Measurements from ENCODE around the gene MIR17HG. TPM values are rescaled to one million over a fixed set of nuclear protein-coding genes. Genes with fewer than 3 reads are reported as not detected.
A peak's percentile ranks its signal among the peaks of the same experiment; 100 is the strongest.

Gene MIR17HG
- total and polyA plus RNA-seq, 11 donors: 0.22 to 2.4 (median 1.1) TPM

- ATAC-seq: peak in 1 of 4 donors; percentile 12
- WGBS, 4 donors: 17 to 49% (median 24%) methylated on average over 17 to 44 of the region's 44 CpGs
- intact Hi-C loops (cut with DNase I): loop anchor here in 1 of 10 donors (5.0 kb wide), 1 partner anchor 323 kb away; no protein-coding TSS in a partner anchor
- DNase-seq: peak in 2 of 5 donors; percentile 25 to 59
- peaks cover 5 to 70% (median 18%) of the 10 kb centered on the region in 9 donors for H3K27me3 ChIP-seq
- TF ChIP-seq POLR2A (IDR thresholded peaks at IDR 0.05) (no peak), CTCF (IDR thresholded peaks at IDR 0.05) (no peak)
- no peak overlapping the region for H3K27ac ChIP-seq
- H3K4me1 ChIP-seq: peaks cover 0 to 20% (median 12%) of the 10 kb centered on the region in 12 donors
- H3K36me3 ChIP-seq: no peaks in the 10 kb centered on the region
- H3K4me3 ChIP-seq: peak overlapping the region; percentile 30 to 64 (median 51)
- no peaks in the 10 kb centered on the region for H3K9me3 ChIP-seq
Measured at GRCh38 chr13:91399189-91400062, 51.9 kb downstream of the MIR17HG start.

- no peak for TF ChIP-seq POLR2A (IDR thresholded peaks at IDR 0.05)
- no peak for TF ChIP-seq CTCF (IDR thresholded peaks at IDR 0.05)
- H3K36me3 ChIP-seq: no peaks in the 10 kb centered on the region
- ATAC-seq: no peak
- peaks cover 0 to 20% (median 12%) of the 10 kb centered on the region in 12 donors for H3K4me1 ChIP-seq
- H3K4me3 ChIP-seq: no peak overlapping the region
- no peak for DNase-seq
- no peaks in the 10 kb centered on the region for H3K9me3 ChIP-seq
- intact Hi-C loops (cut with DNase I): no loop called here
- peaks cover 5 to 64% (median 17%) of the 10 kb centered on the region in 9 donors for H3K27me3 ChIP-seq
- no peak overlapping the region for H3K27ac ChIP-seq
- WGBS, 4 donors: 60 to 78% (median 71%) methylated on average over 5 to 6 of the region's 6 CpGs
Measured at GRCh38 chr13:91400063-91400399, 52.5 kb downstream of the MIR17HG start.

GRCh38 chr13:91400671-91401070 is 53.2 kb downstream of the MIR17HG start:
- Histone ChIP-seq H3K27ac (no peak overlapping the region), H3K36me3 (no peaks in the 10 kb centered on the region), H3K4me1 (peaks cover 0 to 20% (median 12%) of the 10 kb centered on the region in 12 donors), H3K27me3 (peaks cover 5 to 58% (median 15%) of the 10 kb centered on the region in 9 donors), H3K4me3 (no peak overlapping the region), H3K9me3 (no peaks in the 10 kb centered on the region)
- ATAC-seq (no peak), DNase-seq (no peak)
- intact Hi-C loops (cut with DNase I): no loop called here
- TF ChIP-seq POLR2A (IDR thresholded peaks at IDR 0.05) (no peak), CTCF (IDR thresholded peaks at IDR 0.05) (no peak)
- WGBS, 4 donors: 71 to 82% (median 74%) methylated on average over 3 of the region's 3 CpGs

- no peak for ATAC-seq
- WGBS, 4 donors: 62 to 72% (median 65%) methylated on average over 2 of the region's 2 CpGs
- peaks cover 5 to 45% (median 13%) of the 10 kb centered on the region in 9 donors for H3K27me3 ChIP-seq
- intact Hi-C loops (cut with DNase I): no loop called here
- no peak overlapping the region for H3K4me3 ChIP-seq
- no peak for DNase-seq
- H3K27ac ChIP-seq: no peak overlapping the region
- TF ChIP-seq POLR2A (IDR thresholded peaks at IDR 0.05): no peak
- H3K4me1 ChIP-seq: peaks cover 0 to 20% (median 12%) of the 10 kb centered on the region in 12 donors
- no peaks in the 10 kb centered on the region for H3K36me3 ChIP-seq
- H3K9me3 ChIP-seq: no peaks in the 10 kb centered on the region
Measured at GRCh38 chr13:91401920-91402319, 54.4 kb downstream of the MIR17HG start.

MicroRNA genes within 50 kb of the gene (microRNA counts, 767-probe panel; counts per million panel counts)
- microRNA hsa-miR-18a-5p (1,458 to 1,693 counts per million in 2 donors), microRNA hsa-miR-19a-3p (2,116 to 2,183 counts per million in 2 donors), microRNA hsa-miR-19b-3p (2,037 to 2,255 counts per million in 2 donors), microRNA hsa-miR-20a-5p+hsa-miR-20b-5p (3,157 to 3,472 counts per million in 2 donors), microRNA hsa-miR-92a-3p (3,167 to 3,333 counts per million in 2 donors)

Other genes starting within 250 kb of the MIR17HG start
- 1 to 10 TPM in 3 of 9 donors, under 1 TPM in 6; 0.14 to 2.9 (median 0.91) TPM for gene GPC5, start 50.9 kb downstream of the MIR17HG start, total RNA-seq
- under 1 TPM in 1 of 2 donors, not detected in 1; 0.34 TPM for gene GPC5, start 50.9 kb downstream of the MIR17HG start, polyA plus RNA-seq